ENCODE measurements around the gene TAGAP. TPM values are rescaled to one million over a fixed set of nuclear protein-coding genes. Genes with fewer than 3 reads are reported as not detected.

The TAGAP gene
- total and polyA plus RNA-seq, 4 donors, result 0.56 to 2.0 (median 1.1) TPM

- Histone ChIP-seq H3K9me3 (ENCODE audit: control insufficient read depth in 4 of 4, low read length in 3 of 4) (no peaks in the 10 kb centered on the region), H3K27ac (ENCODE audit: low read depth in 1 of 2, low read length in 2 of 2) (no peak overlapping the region), H3K4me3 (ENCODE audit: low read depth in 1 of 3, low read length in 3 of 3) (no peak overlapping the region), H3K27me3 (ENCODE audit: control insufficient read depth in 4 of 4, insufficient read depth in 4 of 4, low read length in 3 of 4) (peaks cover 0 to 6% (median 0%) of the 10 kb centered on the region in 4 donors), H3K4me1 (ENCODE audit: control insufficient read depth in 4 of 4, insufficient read depth in 4 of 4, low read length in 3 of 4) (no peaks in the 10 kb centered on the region), H3K36me3 (ENCODE audit: control insufficient read depth in 4 of 4, insufficient read depth in 3 of 4, low read depth in 1 of 4, low read length in 3 of 4) (no peaks in the 10 kb centered on the region), H3K9ac (ENCODE audit: low read depth in 1 of 2, low read length in 2 of 2) (no peak overlapping the region)
- 77% methylated on average over 7 of the region's 7 CpGs for WGBS
- DNase-seq (ENCODE audit: low spot score), result no peak
- TF ChIP-seq EGR1 (IDR thresholded peaks at IDR 0.05; ENCODE audit: low read depth in 2 of 2), result no peak
- TF ChIP-seq RAD21 (IDR thresholded peaks at IDR 0.05), result no peak
- no peak for TF ChIP-seq YY1 (IDR thresholded peaks at IDR 0.05)
- no peak for TF ChIP-seq CTCF (IDR thresholded peaks at IDR 0.05; ENCODE audit: low read depth, low read length, missing input control)
- TF ChIP-seq RXRA (IDR thresholded peaks at IDR 0.05), result no peak
- TF ChIP-seq ATF3 (IDR thresholded peaks at IDR 0.05), result no peak
- TF ChIP-seq MAX (IDR thresholded peaks at IDR 0.05), result no peak
- no peak for TF ChIP-seq ZBTB33 (IDR thresholded peaks at IDR 0.05)
- no peak for TF ChIP-seq HNF4A (conservative IDR thresholded peaks at IDR 0.05)
- no peak for TF ChIP-seq FOXA2 (IDR thresholded peaks at IDR 0.05)
- TF ChIP-seq JUND (IDR thresholded peaks at IDR 0.05), result no peak
- no peak for TF ChIP-seq HNF4G (IDR thresholded peaks at IDR 0.05)
- TF ChIP-seq GABPA (IDR thresholded peaks at IDR 0.05 in 1 of 2, conservative IDR thresholded peaks at IDR 0.05 in 1 of 2), result no peak
- TF ChIP-seq SP1 (IDR thresholded peaks at IDR 0.05), result no peak
- TF ChIP-seq TAF1 (conservative IDR thresholded peaks at IDR 0.05), result no peak
- no peak for TF ChIP-seq NR2F2 (IDR thresholded peaks at IDR 0.05)
- no peak for TF ChIP-seq REST (IDR thresholded peaks at IDR 0.05)
Observed at GRCh38 chr6:159071843-159072769, 27.3 kb upstream of the TAGAP start.
